Common myeloid progenitor, CD34-positive (primary cell): ENCODE data around the gene MTCH2.

Experiments
- CTCF ChIA-PET: fragments of 350-600 bp; sonication (Branson Sonifier 250); formaldehyde crosslinking; loops from one replicate; lab custom pipeline; 2021; ENCODE audit warnings: antibody characterized with exemption; lab: Charles Lee
- POLR2A ChIA-PET: fragments of 350-600 bp; sonication (Branson Sonifier 250); formaldehyde crosslinking; loops from one replicate; lab custom pipeline; 2021; ENCODE audit warnings: antibody characterized with exemption; lab: Charles Lee
- DNase-seq, 3 donors: peaks; one replicate each; pipeline versions ENCODE4 v3.0.0 to v3.0.0-alpha.2; 2013
- H3K27ac ChIP-seq, 2 experiments: 1 replicate in 1 of 2; 2 replicates in 1 of 2; pipeline ENCODE4 v1.7.0; 2013; ENCODE audit warnings: inconsistent platforms in 2 of 2, low read length in 2 of 2, mild to moderate bottlenecking in 2 of 2, low read depth in 1 of 2, moderate library complexity in 1 of 2; ENCODE audit not compliant: severe bottlenecking in 2 of 2, insufficient read depth in 1 of 2, poor library complexity in 1 of 2
- H3K27me3 ChIP-seq, 5 experiments: replicated peaks in 2 of 5; 1 replicate in 3 of 5; 2 replicates in 2 of 5; pipeline versions ENCODE4 v1.6.1 to v1.7.0; 2013; ENCODE audit warnings: low read length in 4 of 5, mild to moderate bottlenecking in 2 of 5, moderate library complexity in 2 of 5, inconsistent platforms in 1 of 5; ENCODE audit not compliant: insufficient read depth in 5 of 5, control insufficient read depth in 4 of 5
- H3K36me3 ChIP-seq, 4 experiments: 1 replicate in 2 of 4; 2 replicates in 2 of 4; pipeline versions ENCODE4 v1.6.1 to v1.7.0; 2013; ENCODE audit warnings: low read length in 3 of 4, control low read depth in 1 of 4, mild to moderate bottlenecking in 1 of 4; ENCODE audit not compliant: control insufficient read depth in 4 of 4, insufficient read depth in 4 of 4
- H3K4me1 ChIP-seq, 4 experiments: 1 replicate in 3 of 4; 2 replicates in 1 of 4; pipeline versions ENCODE4 v1.6.1 to v1.7.1; 2013; ENCODE audit warnings: low read length in 3 of 4, mild to moderate bottlenecking in 3 of 4, control low read depth in 1 of 4, inconsistent platforms in 1 of 4, moderate library complexity in 1 of 4; ENCODE audit not compliant: control insufficient read depth in 4 of 4, insufficient read depth in 4 of 4; ENCODE audit errors: control extremely low read depth in 1 of 4
- H3K4me3 ChIP-seq, 7 experiments: 1 replicate in 4 of 7; 2 replicates in 3 of 7; pipeline versions ENCODE4 v1.5.1 to v1.7.0; 2013; ENCODE audit warnings: mild to moderate bottlenecking in 7 of 7, low read length in 6 of 7, moderate library complexity in 6 of 7, inconsistent platforms in 2 of 7, low read depth in 2 of 7, control low read depth in 1 of 7; ENCODE audit not compliant: insufficient read depth in 4 of 7, control insufficient read depth in 1 of 7; ENCODE audit errors: extremely low read depth in 1 of 7
- H3K9me3 ChIP-seq, 5 experiments: 1 replicate in 4 of 5; 2 replicates in 1 of 5; pipeline versions ENCODE4 v1.6.1 to v1.7.1; 2013; ENCODE audit warnings: low read length in 4 of 5, mild to moderate bottlenecking in 2 of 5, inconsistent platforms in 1 of 5, low read depth in 1 of 5, moderate library complexity in 1 of 5; ENCODE audit not compliant: control insufficient read depth in 4 of 5, insufficient read depth in 2 of 5; ENCODE audit errors: control extremely low read depth in 1 of 5
- WGBS: methylation state at CpG from one replicate; pipeline ENCODE4 v1.1.5; 2013; ENCODE audit not compliant: insufficient coverage; 5-methylcytosine and 5-hydroxymethylcytosine counted together

MTCH2 gene

GRCh38 chr11:47570651-47571356, 71.6 kb downstream of the MTCH2 start:
- Histone ChIP-seq H3K27ac (no peak overlapping the region), H3K4me1 (peaks cover 3 to 8% (median 7%) of the 10 kb centered on the region in 4 experiments), H3K9me3 (no peaks in the 10 kb centered on the region), H3K4me3 (no peak overlapping the region), H3K27me3 (no peaks in the 10 kb centered on the region), H3K36me3 (peaks cover 23 to 59% (median 43%) of the 10 kb centered on the region in 4 experiments)
- CTCF ChIA-PET: interaction anchor here (1.4 to 1.5 kb wide), 2 partner anchors 61 to 92 kb away, joined by 3 read pairs; no protein-coding TSS in a partner anchor
- POLR2A ChIA-PET: no interaction called here
- 82% methylated on average over 3 of the region's 3 CpGs for WGBS
- DNase-seq: no peak

- peaks cover 19 to 54% (median 39%) of the 10 kb centered on the region in 4 experiments for H3K36me3 ChIP-seq
- CTCF ChIA-PET: interaction anchor here (0.9 to 1.4 kb wide), 4 partner anchors 16 to 91 kb away, joined by 3 read pairs; partner anchors contain the start of gene CELF1
- WGBS: 98% methylated on average over 4 of the region's 7 CpGs
These were observed 72.7 kb downstream of the MTCH2 start for GRCh38 chr11:47569646-47570045.

More at GRCh38 chr11:47569646-47570045, 72.7 kb downstream of the MTCH2 start:
- Histone ChIP-seq H3K27ac (no peak overlapping the region), H3K4me3 (no peak overlapping the region), H3K4me1 (peaks cover 5 to 15% (median 13%) of the 10 kb centered on the region in 4 experiments), H3K27me3 (no peaks in the 10 kb centered on the region), H3K9me3 (no peaks in the 10 kb centered on the region)
- POLR2A ChIA-PET: no interaction called here
- no peak for DNase-seq
